ENCODE results near the gene ZNF423.

Gene ZNF423

GRCh38 chr16:49619811-49620157 lies 236.1 kb downstream of the ZNF423 start:
- no peak for DNase-seq

GRCh38 chr16:49618955-49619354 lies 237.0 kb downstream of the ZNF423 start:
- no peak for DNase-seq

- no peak for DNase-seq
Observed at GRCh38 chr16:49617710-49618330, 238.1 kb downstream of the ZNF423 start.

- DNase-seq, result no peak
Observed at GRCh38 chr16:49617016-49617629, 238.8 kb downstream of the ZNF423 start.

- no peak for DNase-seq
Observed at GRCh38 chr16:49615576-49615975, 240.3 kb downstream of the ZNF423 start.

- DNase-seq, result no peak
Observed at GRCh38 chr16:49610983-49611382, 244.9 kb downstream of the ZNF423 start.

GRCh38 chr16:49608779-49609178 lies 247.1 kb downstream of the ZNF423 start:
- peak; percentile 34 for DNase-seq

GRCh38 chr16:49608098-49608497 lies 247.8 kb downstream of the ZNF423 start:
- DNase-seq, result no peak

- DNase-seq, result no peak
Observed at GRCh38 chr16:49605536-49606254, 250.2 kb downstream of the ZNF423 start.

- no peak for DNase-seq
Observed at GRCh38 chr16:49604602-49605001, 251.3 kb downstream of the ZNF423 start.

GRCh38 chr16:49603956-49604355 lies 252.0 kb downstream of the ZNF423 start:
- DNase-seq, result no peak

- no peak for DNase-seq
Observed at GRCh38 chr16:49602976-49603310, 253.0 kb downstream of the ZNF423 start.

- DNase-seq, result no peak
Observed at GRCh38 chr16:49602201-49602975, 253.5 kb downstream of the ZNF423 start.

- no peak for DNase-seq
Observed at GRCh38 chr16:49601576-49601975, 254.3 kb downstream of the ZNF423 start.

GRCh38 chr16:49600976-49601375 lies 254.9 kb downstream of the ZNF423 start:
- no peak for DNase-seq

GRCh38 chr16:49600536-49600935 lies 255.4 kb downstream of the ZNF423 start:
- DNase-seq, result no peak

- DNase-seq, result no peak
Observed at GRCh38 chr16:49599704-49600103, 256.2 kb downstream of the ZNF423 start.

GRCh38 chr16:49599281-49599680 lies 256.6 kb downstream of the ZNF423 start:
- DNase-seq, result no peak

- DNase-seq, result no peak
Observed at GRCh38 chr16:49598383-49599170, 257.3 kb downstream of the ZNF423 start.

GRCh38 chr16:49597796-49598195 lies 258.1 kb downstream of the ZNF423 start:
- DNase-seq, result no peak

GRCh38 chr16:49596648-49597291 lies 259.1 kb downstream of the ZNF423 start:
- DNase-seq, result no peak

GRCh38 chr16:49596068-49596467 lies 259.8 kb downstream of the ZNF423 start:
- no peak for DNase-seq
